Measurements from ENCODE around the gene SLC35F1. TPM values are rescaled to one million over a fixed set of nuclear protein-coding genes. Genes with fewer than 3 reads are reported as not detected.

The SLC35F1 gene
- total RNA-seq, 2 donors from 2014 or later = under 0.01 to 0.78 TPM

DNA sequence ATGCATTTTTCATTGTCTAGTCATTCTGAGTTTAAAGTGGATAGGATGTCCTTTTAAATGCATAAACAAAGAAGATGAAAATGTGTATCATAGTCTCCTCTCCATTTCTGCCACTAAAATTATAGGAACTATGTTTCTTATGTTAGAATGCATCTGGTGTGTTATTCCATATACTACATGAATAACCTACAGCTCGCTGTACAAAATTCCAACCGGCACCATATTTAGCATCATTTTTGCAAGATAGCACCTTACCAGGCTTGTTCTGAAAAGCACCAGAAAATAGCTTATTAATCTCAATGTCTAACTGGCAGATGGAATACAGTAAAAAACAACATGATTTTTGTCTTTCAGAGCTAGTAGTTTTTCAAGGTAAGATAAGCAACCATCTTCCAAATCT is 241.5 kb downstream of the SLC35F1 start:
- Histone ChIP-seq H3K36me3 (replicated peaks in 1 of 2; ENCODE audit: insufficient read depth in 1 of 2, low read depth in 2 of 2) (no peaks in the 10 kb centered on the region), H3K27ac (no peak overlapping the region), H3K27me3 (no peaks in the 10 kb centered on the region), H3K4me3 (no peak overlapping the region), H3K4me1 (no peaks in the 10 kb centered on the region), H3K9me3 (no peaks in the 10 kb centered on the region)
- TF ChIP-seq, protein P1, sequence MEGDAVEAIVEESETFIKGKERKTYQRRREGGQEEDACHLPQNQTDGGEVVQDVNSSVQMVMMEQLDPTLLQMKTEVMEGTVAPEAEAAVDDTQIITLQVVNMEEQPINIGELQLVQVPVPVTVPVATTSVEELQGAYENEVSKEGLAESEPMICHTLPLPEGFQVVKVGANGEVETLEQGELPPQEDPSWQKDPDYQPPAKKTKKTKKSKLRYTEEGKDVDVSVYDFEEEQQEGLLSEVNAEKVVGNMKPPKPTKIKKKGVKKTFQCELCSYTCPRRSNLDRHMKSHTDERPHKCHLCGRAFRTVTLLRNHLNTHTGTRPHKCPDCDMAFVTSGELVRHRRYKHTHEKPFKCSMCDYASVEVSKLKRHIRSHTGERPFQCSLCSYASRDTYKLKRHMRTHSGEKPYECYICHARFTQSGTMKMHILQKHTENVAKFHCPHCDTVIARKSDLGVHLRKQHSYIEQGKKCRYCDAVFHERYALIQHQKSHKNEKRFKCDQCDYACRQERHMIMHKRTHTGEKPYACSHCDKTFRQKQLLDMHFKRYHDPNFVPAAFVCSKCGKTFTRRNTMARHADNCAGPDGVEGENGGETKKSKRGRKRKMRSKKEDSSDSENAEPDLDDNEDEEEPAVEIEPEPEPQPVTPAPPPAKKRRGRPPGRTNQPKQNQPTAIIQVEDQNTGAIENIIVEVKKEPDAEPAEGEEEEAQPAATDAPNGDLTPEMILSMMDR (IDR thresholded peaks at IDR 0.05) = no peak
- TF ChIP-seq POLR2A (IDR thresholded peaks at IDR 0.05) = no peak
- intact Hi-C loops (cut with DNase I) = no loop called here
- ATAC-seq = no peak
- 86 to 93% methylated on average over 2 of the region's 2 CpGs for WGBS, 2 donors
- DNase-seq = no peak

DNA sequence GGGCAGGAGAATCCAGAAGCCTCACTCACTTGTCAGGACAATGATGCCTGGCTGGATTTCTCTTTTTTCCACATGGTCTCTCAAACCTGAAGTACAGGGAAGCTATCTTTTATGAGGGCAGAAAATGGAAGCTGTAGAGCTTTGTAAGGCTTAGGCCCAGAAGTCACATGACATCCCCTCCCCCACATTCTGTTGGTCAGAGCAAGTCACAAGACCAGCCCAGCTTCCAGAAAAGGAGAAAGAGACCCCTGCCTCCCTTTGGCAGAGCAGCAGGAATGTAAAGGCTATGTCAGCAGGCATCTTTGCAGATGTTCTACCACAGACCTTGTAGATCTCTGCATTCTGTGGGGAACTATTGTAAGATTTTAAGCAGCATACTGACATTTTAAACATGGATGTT is 245.5 kb downstream of the SLC35F1 start:
- Histone ChIP-seq H3K4me3 (no peak overlapping the region), H3K27ac (no peak overlapping the region), H3K36me3 (replicated peaks in 1 of 2; ENCODE audit: insufficient read depth in 1 of 2, low read depth in 2 of 2) (no peaks in the 10 kb centered on the region), H3K4me1 (no peaks in the 10 kb centered on the region), H3K9me3 (no peaks in the 10 kb centered on the region), H3K27me3 (no peaks in the 10 kb centered on the region)
- DNase-seq (no peak), ATAC-seq (no peak)
- intact Hi-C loops (cut with DNase I) = no loop called here
- TF ChIP-seq, protein P1 (IDR thresholded peaks at IDR 0.05) = no peak
- no peak for TF ChIP-seq POLR2A (IDR thresholded peaks at IDR 0.05)

DNA sequence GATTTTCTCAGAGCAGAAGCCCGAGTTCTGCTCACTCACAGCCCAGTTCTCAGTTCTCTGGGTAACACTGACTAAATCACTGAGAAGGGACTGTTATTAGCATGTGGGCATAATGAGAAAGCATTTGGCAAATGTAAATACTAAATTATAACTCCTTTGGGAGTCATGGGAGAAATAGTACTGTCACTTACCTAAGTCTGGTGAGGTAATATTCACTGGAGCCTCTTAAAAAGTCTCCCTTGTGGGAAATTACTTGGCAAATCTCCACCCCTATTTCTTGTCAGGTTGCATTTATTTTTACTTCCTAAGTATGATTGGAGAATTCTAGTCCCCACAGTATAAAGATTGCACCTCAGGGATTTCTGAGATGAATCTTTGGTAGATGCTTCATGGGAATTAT is 254.3 kb downstream of the SLC35F1 start:
- Histone ChIP-seq H3K4me1 (no peaks in the 10 kb centered on the region), H3K27ac (no peak overlapping the region), H3K9me3 (no peaks in the 10 kb centered on the region), H3K4me3 (no peak overlapping the region), H3K36me3 (replicated peaks in 1 of 2; ENCODE audit: insufficient read depth in 1 of 2, low read depth in 2 of 2) (no peaks in the 10 kb centered on the region), H3K27me3 (no peaks in the 10 kb centered on the region)
- intact Hi-C loops (cut with DNase I) = no loop called here
- 73 to 90% methylated on average over 1 of the region's 1 CpG for WGBS, 2 donors
- DNase-seq (no peak), ATAC-seq (no peak)
- TF ChIP-seq POLR2A (IDR thresholded peaks at IDR 0.05) = no peak
- TF ChIP-seq, protein P1 (IDR thresholded peaks at IDR 0.05) = no peak

DNA sequence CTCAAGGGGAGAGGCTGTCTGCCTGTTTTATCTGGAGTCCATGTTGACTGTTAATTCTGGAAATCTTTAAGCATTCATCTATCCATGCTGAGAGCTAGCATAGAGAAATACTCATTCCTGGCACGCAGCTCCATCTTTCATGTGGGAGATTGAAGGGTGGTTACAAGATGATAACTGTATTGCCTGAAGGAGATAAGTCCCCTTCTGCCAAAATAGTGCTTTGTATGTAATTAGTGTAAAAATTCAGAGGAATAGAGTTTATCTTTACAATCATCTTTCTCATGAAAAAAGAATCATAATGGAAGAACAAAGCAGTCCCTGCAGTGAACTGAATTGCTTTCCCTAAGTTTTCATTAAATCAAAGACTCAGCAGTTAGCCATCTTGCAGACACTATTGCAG is 256.5 kb downstream of the SLC35F1 start:
- DNase-seq (no peak), ATAC-seq (no peak)
- TF ChIP-seq, protein P1 (IDR thresholded peaks at IDR 0.05) = no peak
- TF ChIP-seq POLR2A (IDR thresholded peaks at IDR 0.05) = no peak
- Histone ChIP-seq H3K9me3 (no peaks in the 10 kb centered on the region), H3K36me3 (replicated peaks in 1 of 2; ENCODE audit: insufficient read depth in 1 of 2, low read depth in 2 of 2) (no peaks in the 10 kb centered on the region), H3K27me3 (no peaks in the 10 kb centered on the region), H3K4me1 (no peaks in the 10 kb centered on the region), H3K4me3 (no peak overlapping the region), H3K27ac (no peak overlapping the region)
- intact Hi-C loops (cut with DNase I) = no loop called here
- 56 to 70% methylated on average over 1 of the region's 1 CpG for WGBS, 2 donors

DNA sequence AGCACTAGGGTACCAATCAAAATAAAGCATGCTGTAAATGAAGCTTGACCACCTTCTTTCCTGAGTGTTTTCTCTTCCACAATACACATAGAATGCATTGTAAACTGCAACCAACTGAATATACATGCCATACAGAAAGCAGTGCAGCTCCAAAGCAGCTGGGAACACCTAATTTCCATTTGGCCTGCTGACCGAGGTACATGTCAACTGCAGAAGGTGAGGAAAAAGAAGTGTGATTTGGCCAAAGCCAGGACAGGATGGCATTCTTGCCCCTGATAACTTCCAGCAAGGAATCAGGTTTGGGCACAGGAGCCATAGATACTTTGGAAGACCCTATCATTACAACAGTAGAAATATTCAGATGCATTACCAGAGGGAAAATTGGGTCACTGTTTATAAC is 258.4 kb downstream of the SLC35F1 start:
- DNase-seq (no peak), ATAC-seq (no peak)
- intact Hi-C loops (cut with DNase I) = no loop called here
- no peaks in the 10 kb centered on the region for H3K9me3 ChIP-seq
- no peaks in the 10 kb centered on the region for H3K36me3 ChIP-seq (replicated peaks in 1 of 2; ENCODE audit: insufficient read depth in 1 of 2, low read depth in 2 of 2)
- no peaks in the 10 kb centered on the region for H3K4me1 ChIP-seq
- H3K27ac ChIP-seq = no peak overlapping the region
- H3K27me3 ChIP-seq = no peaks in the 10 kb centered on the region
- no peak overlapping the region for H3K4me3 ChIP-seq
- 75 to 100% methylated on average over 1 of the region's 1 CpG for WGBS, 2 donors
- TF ChIP-seq, protein P1 (IDR thresholded peaks at IDR 0.05) = no peak
- no peak for TF ChIP-seq POLR2A (IDR thresholded peaks at IDR 0.05)
